TTC549 (cell line): ENCODE results near the gene NDRG4.

Experiments used
- FAIRE-seq: peaks from 2 replicates; lab custom pipeline; 2012; peaks lifted over from hg19 to GRCh38; lab: Jason Lieb, UNC

Gene NDRG4

DNA sequence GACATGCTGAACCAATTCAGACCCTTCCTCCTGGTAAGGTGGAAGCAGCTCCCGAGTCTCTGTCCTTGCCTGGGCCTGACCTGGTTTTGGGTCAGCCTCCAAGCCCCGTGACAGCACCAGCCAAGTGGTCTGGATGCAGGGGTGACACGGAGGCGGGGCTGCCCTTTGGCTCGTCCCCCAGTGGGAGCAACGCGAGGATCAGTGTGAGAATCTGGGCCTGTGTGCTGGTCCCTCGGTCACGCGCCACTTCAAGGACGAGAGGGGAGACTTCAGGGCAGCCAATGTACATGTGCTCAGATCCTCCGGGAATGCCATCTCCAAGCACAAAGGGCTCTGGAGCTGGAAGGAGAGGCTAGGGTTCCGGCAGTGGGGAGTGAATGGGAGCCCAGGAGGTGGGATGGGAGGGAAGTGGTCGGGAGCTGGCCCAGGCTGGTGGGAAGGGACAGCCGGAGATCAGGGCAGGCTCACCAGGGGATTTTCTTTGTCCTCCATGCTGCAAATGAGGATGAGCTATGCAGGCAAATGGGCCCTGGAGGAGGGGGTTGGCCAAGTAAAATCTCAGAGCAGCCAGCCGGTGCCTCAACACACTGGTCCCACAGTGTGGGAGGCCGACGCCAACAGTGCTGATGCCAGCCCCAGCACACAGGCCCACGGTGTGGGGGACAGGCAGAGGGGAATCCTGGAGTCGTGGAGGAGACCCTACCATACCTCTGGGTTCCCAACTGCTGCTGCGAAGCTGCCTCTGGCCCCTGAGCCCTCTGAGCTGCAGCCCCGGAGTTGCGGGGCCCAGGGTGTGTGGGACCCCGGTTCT lies 4.2 kb upstream of the NDRG4 start:
- no peak for FAIRE-seq

GRCh38 chr16:58497468-58497867 lies 2.5 kb upstream of the NDRG4 start:
- no peak for FAIRE-seq

GRCh38 chr16:58497935-58498334 lies 2.0 kb upstream of the NDRG4 start:
- no peak for FAIRE-seq

- FAIRE-seq, result no peak
Measured at GRCh38 chr16:58498341-58499091, 1.4 kb upstream of the NDRG4 start.

DNA sequence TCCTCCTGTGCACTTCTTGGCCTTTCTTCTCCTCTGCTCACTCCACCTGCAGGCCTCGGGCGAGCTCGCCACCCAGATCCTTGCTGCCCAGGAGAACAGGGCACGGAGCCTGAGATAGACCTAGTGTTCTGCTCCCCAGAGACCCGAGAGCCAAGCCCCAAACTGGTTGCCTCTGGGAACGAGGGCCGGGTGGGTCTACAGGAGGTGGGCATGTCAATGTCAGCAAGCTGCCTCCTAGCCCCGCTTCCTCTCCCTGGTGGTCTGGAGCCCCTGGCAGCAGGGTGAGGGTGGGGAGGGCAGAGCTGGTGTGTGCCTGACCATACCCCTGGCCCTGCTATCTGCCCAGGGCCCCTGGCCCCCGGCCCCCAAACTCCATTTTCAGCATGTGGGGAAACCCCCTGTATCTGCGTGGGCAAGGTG lies 841 bp upstream of the NDRG4 start:
- FAIRE-seq, result no peak

GRCh38 chr16:58500430-58501241 lies 693 bp downstream of the NDRG4 start:
- no peak for FAIRE-seq

DNA sequence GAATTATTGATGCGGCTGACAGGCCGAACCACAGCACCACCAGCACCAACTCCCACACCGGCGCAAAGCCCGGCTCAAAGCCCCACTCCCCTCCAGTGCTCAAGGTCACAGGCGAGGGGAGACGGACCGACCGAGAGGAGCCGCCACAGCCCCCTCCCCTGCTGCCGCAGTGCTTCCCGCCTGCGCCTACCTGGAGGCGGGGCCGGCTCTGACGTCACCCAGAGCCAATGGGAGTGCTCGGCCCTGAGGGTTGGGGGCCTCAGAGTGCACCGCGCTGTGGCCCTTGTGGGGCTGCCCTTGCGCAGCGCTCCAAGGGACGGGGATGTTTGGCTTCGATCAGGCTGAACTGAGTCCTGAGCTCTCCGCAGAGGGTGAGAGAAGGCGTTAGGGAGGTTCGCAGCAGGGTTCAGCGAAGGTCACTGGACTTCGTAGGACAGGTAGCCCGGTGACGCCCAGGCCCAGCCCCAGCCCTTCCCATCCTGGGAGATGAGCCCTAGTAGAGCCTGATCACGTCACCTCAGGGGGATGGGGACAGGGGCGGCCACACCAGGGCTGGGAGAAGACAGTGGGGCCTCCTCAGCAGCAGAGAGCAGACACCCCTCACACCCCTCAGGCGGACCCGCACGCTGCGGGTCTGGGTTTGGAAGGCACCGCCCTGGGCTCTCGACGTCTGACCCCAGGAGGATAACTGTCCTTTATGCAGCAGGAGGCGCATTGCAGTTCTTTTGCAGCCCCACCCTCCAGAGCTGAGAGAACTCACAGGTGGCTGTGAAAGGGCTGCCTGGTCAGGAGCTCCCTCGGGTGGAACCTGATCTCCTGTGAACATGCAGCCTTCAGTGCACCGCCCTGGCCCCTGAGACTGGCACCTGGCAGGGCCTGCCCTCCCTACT lies 1.5 kb downstream of the NDRG4 start:
- no peak for FAIRE-seq

DNA sequence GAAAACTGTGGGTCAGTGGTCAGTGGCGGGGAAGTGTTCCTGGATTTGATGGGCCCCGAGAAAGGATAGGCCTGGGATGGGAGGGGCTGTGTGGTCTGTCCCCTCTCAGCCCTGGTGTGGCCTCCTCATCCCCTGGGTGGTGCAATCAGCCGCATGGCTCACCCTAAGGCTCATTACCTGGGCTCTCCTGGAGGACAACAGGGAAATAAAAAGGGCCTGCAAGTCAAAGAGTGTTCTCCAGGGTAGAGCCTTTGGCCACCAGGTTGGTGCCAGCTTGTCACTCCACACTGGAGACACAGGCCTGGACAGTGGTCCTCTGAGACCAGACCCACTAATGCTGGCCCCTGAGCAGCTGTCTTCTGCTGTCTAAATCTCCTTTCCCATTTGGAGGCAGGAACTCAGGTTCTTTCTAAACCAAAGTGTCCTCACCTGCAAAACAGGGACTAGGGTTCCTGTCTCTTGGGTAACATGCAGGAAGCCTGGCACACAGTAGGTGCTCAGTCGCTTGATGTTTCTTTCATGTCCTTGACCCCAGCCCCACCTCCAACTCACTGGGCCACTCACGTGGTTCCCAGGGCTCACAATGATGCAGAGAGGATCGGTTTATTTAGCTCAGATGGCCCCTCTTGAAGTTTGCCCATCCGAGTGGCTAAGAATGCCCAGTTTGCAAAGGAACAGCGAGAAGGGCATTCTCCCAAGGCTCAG lies 2.4 kb downstream of the NDRG4 start:
- FAIRE-seq, result no peak

DNA sequence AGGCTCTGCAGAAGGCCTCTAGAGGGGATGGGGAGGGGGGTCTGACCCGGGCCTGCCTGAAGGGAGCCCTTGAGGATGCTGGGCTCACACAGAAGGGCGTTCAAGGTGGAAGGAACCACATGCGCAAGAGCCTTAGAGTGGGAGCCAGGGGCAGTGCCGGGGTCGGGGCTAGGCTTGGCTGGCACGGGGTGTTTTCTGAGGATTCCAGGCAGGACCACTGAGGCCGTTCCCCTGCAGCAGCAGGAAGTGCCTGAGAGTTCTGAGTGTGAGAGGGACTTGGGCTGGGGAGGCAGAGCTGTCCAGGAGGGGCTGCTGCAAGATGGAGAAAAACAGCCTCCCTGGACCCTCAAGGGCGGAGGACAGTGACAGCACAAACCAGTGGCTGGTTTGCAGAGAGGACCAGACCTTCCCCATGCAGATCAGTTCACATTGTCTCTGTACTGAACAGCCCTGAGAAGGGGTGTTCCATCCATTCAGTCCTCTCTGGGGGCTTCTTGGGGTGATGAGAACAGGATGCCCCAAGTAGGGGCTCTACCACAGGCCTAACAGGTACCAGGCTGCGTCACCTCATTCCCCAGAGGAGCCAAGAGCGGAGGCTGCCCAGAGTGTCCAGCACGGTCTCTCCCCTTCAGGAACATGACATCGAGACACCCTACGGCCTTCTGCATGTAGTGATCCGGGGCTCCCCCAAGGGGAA lies 3.4 kb downstream of the NDRG4 start:
- no peak for FAIRE-seq

GRCh38 chr16:58503863-58504688 lies 4.1 kb downstream of the NDRG4 start:
- FAIRE-seq, result no peak

GRCh38 chr16:58506241-58507194 lies 6.6 kb downstream of the NDRG4 start:
- no peak for FAIRE-seq

DNA sequence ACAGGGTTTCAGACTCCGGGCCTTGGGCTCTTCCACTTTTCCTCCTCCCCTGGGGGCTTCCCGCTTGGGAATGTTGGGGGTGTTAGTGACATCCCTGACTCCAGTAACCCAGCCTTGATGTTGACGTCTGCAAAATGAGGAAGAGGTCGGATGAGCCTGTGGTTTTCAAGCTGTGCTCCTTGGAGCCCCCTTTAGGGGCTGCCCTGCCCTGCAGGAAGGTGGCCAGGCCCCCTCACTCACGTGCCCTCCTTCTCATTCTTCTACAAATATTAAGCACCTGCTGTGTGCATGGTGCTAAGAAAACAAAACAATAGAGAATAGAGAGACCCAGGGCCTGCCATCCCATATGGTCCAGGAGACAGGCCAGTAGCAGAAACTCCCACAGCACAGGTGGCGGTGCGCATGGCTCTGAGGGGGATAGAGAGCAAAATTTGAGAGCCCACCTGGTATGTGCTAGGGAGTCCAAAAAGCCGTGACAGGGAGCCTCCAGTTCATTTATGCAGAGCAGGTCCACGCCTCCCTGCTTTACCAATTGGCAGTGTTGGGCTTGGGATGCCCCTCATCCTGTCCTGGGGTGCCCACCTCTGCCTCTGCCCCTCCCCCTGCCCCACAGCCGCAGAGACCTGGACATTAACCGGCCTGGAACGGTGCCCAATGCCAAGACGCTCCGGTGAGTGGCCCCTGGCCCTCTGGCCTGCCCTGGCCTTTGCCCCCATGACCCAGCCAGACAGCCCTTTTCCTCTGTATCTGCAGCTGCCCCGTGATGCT lies 7.4 kb downstream of the NDRG4 start:
- FAIRE-seq, result no peak

GRCh38 chr16:58507963-58508670 lies 8.2 kb downstream of the NDRG4 start:
- no peak for FAIRE-seq

- FAIRE-seq, result no peak
Measured at GRCh38 chr16:58508671-58509251, 8.8 kb downstream of the NDRG4 start.

- no peak for FAIRE-seq
Measured at GRCh38 chr16:58509256-58510096, 9.5 kb downstream of the NDRG4 start.
